Ectodermal cell (in vitro differentiated cells): ENCODE data around the gene DBT.

Experiments
- H3K27ac ChIP-seq: 2 replicates; pipeline ENCODE4 v1.7.0; 2013; ENCODE audit warnings: mild to moderate bottlenecking, low read depth, low read length; ENCODE audit not compliant: insufficient read depth, poor library complexity, severe bottlenecking
- H3K27me3 ChIP-seq: 2 replicates; pipeline ENCODE4 v1.7.0; 2013; ENCODE audit warnings: mild to moderate bottlenecking, low read length; ENCODE audit not compliant: insufficient read depth, control insufficient read depth, poor library complexity, severe bottlenecking
- H3K36me3 ChIP-seq: one replicate; pipeline ENCODE4 v1.7.0; 2013; ENCODE audit warnings: low read length; ENCODE audit not compliant: control insufficient read depth, insufficient read depth
- H3K4me1 ChIP-seq: one replicate; pipeline ENCODE4 v1.7.0; 2013; ENCODE audit warnings: low read length; ENCODE audit not compliant: control insufficient read depth, insufficient read depth
- H3K4me3 ChIP-seq: 2 replicates; pipeline ENCODE4 v1.7.0; 2013; ENCODE audit warnings: low read depth, low read length, control low read depth; ENCODE audit not compliant: insufficient read depth
- H3K9me3 ChIP-seq: 2 replicates; pipeline ENCODE4 v1.7.0; 2013; ENCODE audit warnings: mild to moderate bottlenecking, low read length, moderate library complexity; ENCODE audit not compliant: control insufficient read depth
- WGBS, 2 experiments: methylation state at CpG; one replicate each; pipeline ENCODE4 v1.1.7; 2013; ENCODE audit warnings: missing lambda C conversion rate in 2 of 2; 5-methylcytosine and 5-hydroxymethylcytosine counted together

Gene DBT

DNA sequence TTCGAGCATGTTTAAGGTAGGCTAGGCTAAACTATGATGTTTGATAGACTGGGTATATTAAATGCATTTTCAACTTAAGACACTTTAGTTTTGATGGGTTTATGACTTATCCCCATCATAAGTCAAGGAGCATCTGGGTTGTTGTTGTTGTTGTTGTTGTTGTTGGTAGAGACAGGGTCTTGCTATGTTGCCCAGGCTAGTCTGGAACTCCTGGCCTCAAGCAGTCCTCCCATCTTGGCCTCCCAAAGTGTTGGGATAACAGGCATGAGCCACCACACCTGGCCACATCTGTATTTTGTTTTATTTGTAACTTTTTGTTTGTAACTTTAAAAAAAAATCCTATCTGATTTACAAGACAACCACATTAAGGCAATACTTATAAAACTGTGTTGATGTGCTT lies 17.5 kb downstream of the DBT start:
- Histone ChIP-seq H3K4me3 (no peak overlapping the region), H3K4me1 (no peaks in the 10 kb centered on the region), H3K27ac (no peak overlapping the region), H3K36me3 (peaks cover 8% of the 10 kb centered on the region), H3K27me3 (no peaks in the 10 kb centered on the region), H3K9me3 (no peaks in the 10 kb centered on the region)
- WGBS, 2 experiments, result 90 to 94% methylated on average over 1 of the region's 1 CpG

DNA sequence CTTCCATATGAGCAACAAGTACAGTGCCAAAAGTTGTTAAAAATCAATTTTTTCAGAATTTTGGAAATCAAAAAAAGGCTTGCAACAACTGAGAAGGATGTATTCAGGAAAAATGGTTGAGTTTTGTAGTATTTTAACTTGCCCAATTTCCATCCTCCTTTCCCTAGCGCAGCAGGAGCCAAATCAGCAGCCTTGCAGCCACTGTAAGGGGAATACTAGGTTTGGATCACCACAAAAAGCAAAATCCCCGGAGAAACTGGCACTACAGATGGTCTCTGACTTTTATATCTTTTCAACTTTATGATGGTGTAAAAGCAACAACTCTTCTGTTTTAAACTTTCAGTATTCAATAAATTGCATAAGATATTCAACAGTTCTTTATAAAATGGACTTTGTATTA lies 17.9 kb downstream of the DBT start:
- Histone ChIP-seq H3K27me3 (no peaks in the 10 kb centered on the region), H3K9me3 (no peaks in the 10 kb centered on the region), H3K27ac (no peak overlapping the region), H3K4me3 (no peak overlapping the region), H3K36me3 (peaks cover 4% of the 10 kb centered on the region), H3K4me1 (no peaks in the 10 kb centered on the region)
- 86 to 95% methylated on average over 2 of the region's 2 CpGs for WGBS, 2 experiments

DNA sequence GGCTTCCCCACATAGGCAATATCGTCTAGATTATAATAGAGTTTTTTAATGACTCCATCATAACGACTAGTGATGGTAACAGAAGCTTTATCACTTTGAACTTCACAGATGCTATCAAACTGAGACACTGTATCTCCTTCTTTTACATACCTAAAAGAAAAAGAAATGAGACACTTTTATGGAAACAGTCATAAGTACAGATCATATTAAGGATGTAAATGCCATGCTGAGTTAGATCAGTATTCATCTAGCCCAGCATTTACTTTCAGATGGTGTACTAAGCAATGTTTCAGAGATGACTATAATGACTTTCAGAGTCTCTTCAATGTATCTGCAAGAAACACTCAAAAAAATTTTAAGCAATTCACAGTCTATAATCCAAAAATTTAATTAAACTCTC lies 18.9 kb downstream of the DBT start:
- WGBS, 2 experiments, result 89 to 100% methylated on average over 2 of the region's 2 CpGs
- no peak overlapping the region for H3K4me3 ChIP-seq
- no peaks in the 10 kb centered on the region for H3K9me3 ChIP-seq
- no peak overlapping the region for H3K27ac ChIP-seq
- H3K36me3 ChIP-seq, result peaks cover 3% of the 10 kb centered on the region
- H3K27me3 ChIP-seq, result no peaks in the 10 kb centered on the region
- no peaks in the 10 kb centered on the region for H3K4me1 ChIP-seq

DNA sequence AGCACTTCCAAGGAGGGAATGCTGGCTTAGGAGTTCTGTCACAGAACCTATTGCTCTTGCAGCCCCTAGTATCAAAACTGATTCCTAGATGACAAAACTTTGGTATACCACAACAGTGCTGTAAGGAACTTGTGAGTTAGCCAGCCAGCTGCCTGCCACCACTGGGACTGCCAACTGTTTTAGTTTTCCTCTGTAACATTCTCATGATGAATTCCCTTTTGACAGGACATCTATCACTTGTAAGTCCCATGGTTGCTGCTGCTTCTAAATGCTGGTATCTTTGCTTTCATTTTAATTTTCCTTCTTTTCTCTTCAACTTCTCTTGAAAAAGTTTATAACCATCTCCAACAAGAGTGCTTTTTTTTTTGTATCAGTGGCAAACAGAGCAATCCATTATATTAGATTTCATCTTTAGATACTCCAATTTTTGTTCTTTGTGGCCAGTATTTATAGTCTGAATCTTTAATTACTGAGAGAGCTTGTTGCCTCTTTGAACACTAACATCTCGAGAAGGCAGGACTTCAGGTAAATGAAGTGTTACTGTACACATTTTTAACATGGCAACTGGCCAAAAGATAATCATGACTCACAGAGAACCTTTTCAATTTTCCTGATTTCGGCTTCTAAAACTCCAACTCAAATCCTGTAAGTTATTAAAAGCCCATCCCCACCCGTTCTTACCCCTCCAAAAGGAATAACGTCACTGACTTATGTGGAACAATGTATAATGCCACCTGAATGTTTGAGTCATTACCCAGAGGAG lies 19.8 kb downstream of the DBT start:
- WGBS, 2 experiments, result 92 to 98% methylated on average over 4 of the region's 4 CpGs
- Histone ChIP-seq H3K4me1 (no peaks in the 10 kb centered on the region), H3K27ac (no peak overlapping the region), H3K27me3 (no peaks in the 10 kb centered on the region), H3K4me3 (no peak overlapping the region), H3K36me3 (peaks cover 3% of the 10 kb centered on the region), H3K9me3 (no peaks in the 10 kb centered on the region)

DNA sequence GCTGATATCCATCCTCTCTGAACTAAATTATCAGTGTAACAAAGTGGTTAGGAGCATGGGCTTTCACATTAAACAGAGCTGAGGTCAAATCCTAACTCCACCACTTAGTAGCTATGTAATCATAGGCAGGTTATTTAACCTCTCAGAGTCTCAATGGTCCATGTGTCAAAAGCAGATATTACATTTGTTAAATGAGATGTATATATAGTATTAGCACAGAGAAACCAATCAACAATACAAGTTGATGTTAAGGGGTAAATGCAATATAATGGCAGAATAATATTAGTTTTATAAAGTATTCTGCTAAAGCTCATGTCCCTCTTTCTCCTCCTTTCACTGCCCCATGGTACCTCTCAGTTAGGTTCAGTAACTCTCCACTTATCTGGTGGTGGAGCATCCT lies 27.2 kb downstream of the DBT start:
- no peaks in the 10 kb centered on the region for H3K9me3 ChIP-seq

DNA sequence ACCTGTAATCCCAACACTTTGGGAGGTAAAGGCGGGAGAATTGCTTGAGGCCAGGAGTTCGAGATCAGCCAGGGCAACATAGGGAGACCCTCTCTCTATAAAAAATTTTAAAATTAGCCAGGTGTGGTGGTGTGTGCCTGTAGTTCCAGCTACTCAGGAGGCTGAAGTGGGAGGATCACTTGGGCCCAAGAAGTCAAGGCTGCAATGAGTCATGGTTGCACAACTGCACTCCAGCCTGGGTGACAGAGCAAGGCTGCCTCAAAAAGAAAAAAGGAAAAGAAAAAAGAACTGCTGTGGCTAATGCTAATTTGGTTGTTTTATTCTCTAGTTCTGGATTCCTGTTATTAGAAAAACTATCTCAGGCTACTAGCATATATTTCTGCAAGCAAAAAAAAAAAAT lies 29.8 kb downstream of the DBT start:
- WGBS, 2 experiments, result 92 to 100% methylated on average over 2 of the region's 2 CpGs
- no peak overlapping the region for H3K4me3 ChIP-seq

More for the DNA sequence above, 27.2 kb downstream of the DBT start:
- Histone ChIP-seq H3K27ac (no peak overlapping the region), H3K36me3 (no peaks in the 10 kb centered on the region), H3K4me1 (no peaks in the 10 kb centered on the region), H3K4me3 (no peak overlapping the region), H3K27me3 (no peaks in the 10 kb centered on the region)

DNA sequence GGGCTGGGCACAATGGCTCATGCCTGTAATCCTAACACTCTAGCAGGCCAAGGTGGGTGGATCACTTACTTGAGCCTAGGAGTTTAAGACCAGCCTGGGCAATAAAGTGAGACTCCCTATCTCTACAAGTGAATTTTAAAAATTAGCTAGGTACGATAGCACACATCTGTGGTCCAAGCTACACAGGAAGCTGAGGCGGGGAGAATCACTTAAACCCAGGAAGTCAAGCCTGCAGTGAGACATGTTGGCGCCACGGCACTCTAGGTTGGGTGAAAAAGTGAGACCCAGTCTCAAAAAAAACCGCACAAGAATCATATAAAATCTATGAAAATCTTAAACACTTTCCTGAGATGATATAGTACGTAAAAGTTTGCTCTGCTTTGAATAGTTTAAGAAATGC lies 30.2 kb downstream of the DBT start:
- WGBS, 2 experiments, result 77 to 78% methylated on average over 6 of the region's 6 CpGs
- H3K27ac ChIP-seq, result no peak overlapping the region
- H3K4me1 ChIP-seq, result no peaks in the 10 kb centered on the region
- H3K27me3 ChIP-seq, result no peaks in the 10 kb centered on the region
- no peaks in the 10 kb centered on the region for H3K9me3 ChIP-seq
- peaks cover 14% of the 10 kb centered on the region for H3K36me3 ChIP-seq
- no peak overlapping the region for H3K4me3 ChIP-seq

More for the DNA sequence above, 29.8 kb downstream of the DBT start:
- Histone ChIP-seq H3K27ac (no peak overlapping the region), H3K9me3 (no peaks in the 10 kb centered on the region), H3K36me3 (peaks cover 10% of the 10 kb centered on the region), H3K27me3 (no peaks in the 10 kb centered on the region), H3K4me1 (no peaks in the 10 kb centered on the region)

DNA sequence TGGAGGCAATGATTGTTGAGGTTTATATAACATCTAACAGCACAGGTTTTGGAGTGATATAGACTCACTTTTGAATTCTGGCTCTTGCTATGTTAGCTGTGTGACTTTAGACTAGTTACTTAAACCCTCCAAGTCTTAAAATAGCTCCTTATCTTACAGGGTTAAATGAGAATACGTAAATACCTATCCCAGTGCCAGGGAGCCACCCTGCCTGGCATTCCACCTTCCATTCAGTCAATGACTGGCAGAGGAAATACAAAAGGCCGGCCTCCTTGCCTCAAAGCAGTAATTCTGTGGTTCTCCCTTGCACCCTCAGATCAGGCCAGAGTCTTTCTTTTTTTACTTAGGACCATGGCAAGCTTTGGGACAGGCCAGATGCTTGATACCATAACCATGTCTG lies 31.8 kb downstream of the DBT start:
- H3K9me3 ChIP-seq, result no peaks in the 10 kb centered on the region
- H3K27me3 ChIP-seq, result no peaks in the 10 kb centered on the region
- peaks cover 18% of the 10 kb centered on the region for H3K36me3 ChIP-seq
- H3K27ac ChIP-seq, result no peak overlapping the region
- WGBS, 2 experiments, result 90 to 91% methylated on average over 2 of the region's 2 CpGs
- H3K4me1 ChIP-seq, result no peaks in the 10 kb centered on the region
- no peak overlapping the region for H3K4me3 ChIP-seq

DNA sequence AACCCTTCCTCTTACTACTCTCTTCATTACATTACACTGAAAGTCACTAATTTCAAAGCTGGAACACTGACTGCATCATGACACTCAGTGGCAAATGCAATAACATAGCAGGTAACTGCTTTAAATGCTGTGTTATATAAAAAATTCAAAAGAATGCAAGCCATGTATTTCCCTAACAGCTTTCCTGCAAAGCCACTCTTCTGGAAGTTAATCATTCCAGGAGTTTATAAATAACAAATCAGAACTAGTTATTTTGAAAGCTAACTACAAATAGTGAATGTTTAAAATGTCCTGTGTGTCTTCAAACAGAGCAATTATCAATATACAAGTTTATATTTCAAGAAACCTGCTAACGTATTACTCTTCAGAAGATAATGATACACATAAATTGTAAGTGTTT lies 34.5 kb downstream of the DBT start:
- 100% methylated on average over 1 of the region's 1 CpG; no CpG with 5 or more reads in 1 of the 2 experiments for WGBS, 2 experiments
- no peaks in the 10 kb centered on the region for H3K27me3 ChIP-seq
- H3K36me3 ChIP-seq, result peaks cover 22% of the 10 kb centered on the region
- H3K27ac ChIP-seq, result no peak overlapping the region
- H3K9me3 ChIP-seq, result no peaks in the 10 kb centered on the region
- no peak overlapping the region for H3K4me3 ChIP-seq
- no peaks in the 10 kb centered on the region for H3K4me1 ChIP-seq

DNA sequence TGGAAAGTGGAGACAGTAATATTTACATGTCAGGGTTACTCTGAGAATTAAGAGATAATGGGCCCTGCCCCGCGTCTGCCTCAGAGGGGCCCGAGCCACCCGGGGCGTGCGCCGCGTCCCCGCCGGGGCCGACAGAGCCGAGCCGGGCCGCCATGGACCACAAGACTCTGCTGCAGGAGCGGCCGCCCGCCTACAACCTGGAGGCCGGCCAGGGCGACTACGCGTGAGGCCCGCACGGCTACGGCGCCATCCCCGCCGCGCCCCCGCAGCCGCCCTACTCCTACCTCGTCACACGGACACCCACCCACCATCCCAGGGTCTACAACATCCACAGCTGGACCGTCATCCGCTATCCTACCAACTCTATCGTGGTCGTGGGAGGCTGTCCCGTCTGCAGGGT lies 36.5 kb downstream of the DBT start:
- Histone ChIP-seq H3K27ac (no peak overlapping the region), H3K27me3 (no peaks in the 10 kb centered on the region), H3K9me3 (no peaks in the 10 kb centered on the region), H3K36me3 (peaks cover 23% of the 10 kb centered on the region), H3K4me1 (no peaks in the 10 kb centered on the region), H3K4me3 (no peak overlapping the region)
- 95 to 97% methylated on average over 37 of the region's 37 CpGs for WGBS, 2 experiments

DNA sequence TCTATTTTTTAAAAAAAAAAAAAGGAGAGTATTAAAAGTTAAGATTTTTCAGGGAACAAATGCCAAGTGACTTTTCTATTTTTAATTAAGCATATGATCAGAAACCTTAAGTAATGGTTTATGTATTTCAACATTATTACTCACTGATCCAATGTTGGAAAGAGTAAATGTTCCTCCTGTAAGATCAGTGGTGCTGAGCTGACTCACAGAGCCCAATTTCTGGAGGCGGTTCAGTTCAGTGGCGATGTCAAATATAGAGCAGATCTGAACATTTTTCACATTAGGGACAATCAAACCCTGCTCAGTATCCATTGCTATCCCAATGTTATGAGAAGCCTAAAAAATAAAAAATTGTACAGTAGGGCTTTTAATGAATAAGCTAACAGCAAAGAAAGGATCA lies 43.3 kb downstream of the DBT start:
- no peak overlapping the region for H3K4me3 ChIP-seq
- H3K27me3 ChIP-seq, result no peaks in the 10 kb centered on the region
- no peaks in the 10 kb centered on the region for H3K4me1 ChIP-seq
- no peak overlapping the region for H3K27ac ChIP-seq
- peaks cover 16% of the 10 kb centered on the region for H3K36me3 ChIP-seq
- 89 to 98% methylated on average over 2 of the region's 2 CpGs for WGBS, 2 experiments
- H3K9me3 ChIP-seq, result no peaks in the 10 kb centered on the region
